Immature natural killer cell (primary cell): ENCODE measurements around the gene INPP4A. TPM values are rescaled to one million over a fixed set of nuclear protein-coding genes. Genes with fewer than 3 reads are reported as not detected.
A peak's percentile ranks its signal among the peaks of the same experiment; 100 is the strongest.

Source experiments
- DNase-seq, 3 donors: peaks; one replicate each; pipeline ENCODE4 v3.0.0; 2022; ENCODE audit warnings: mixed read lengths in 1 of 3
- H3K27ac Mint-ChIP-seq, 6 donors: one replicate each; pipeline ENCODE4 v1.8.0; 2020; ENCODE audit warnings: mixed read lengths in 6 of 6, mild to moderate bottlenecking in 5 of 6, inconsistent platforms in 4 of 6, moderate library complexity in 3 of 6
- H3K27me3 Mint-ChIP-seq, 3 donors: one replicate each; pipeline ENCODE4 v1.8.0; 2020 to 2021; ENCODE audit warnings: low read depth in 3 of 3, mild to moderate bottlenecking in 3 of 3, mixed read lengths in 3 of 3, moderate library complexity in 3 of 3, inconsistent platforms in 1 of 3
- H3K36me3 Mint-ChIP-seq, 3 donors: one replicate each; pipeline ENCODE4 v1.8.0; 2020; ENCODE audit warnings: mixed read lengths in 3 of 3, inconsistent platforms in 2 of 3, mild to moderate bottlenecking in 2 of 3
- H3K4me1 Mint-ChIP-seq, 2 donors: one replicate each; pipeline ENCODE4 v1.8.0; 2020; ENCODE audit warnings: inconsistent platforms in 2 of 2, mild to moderate bottlenecking in 2 of 2, mixed read lengths in 2 of 2, moderate library complexity in 1 of 2
- H3K4me3 Mint-ChIP-seq, 5 donors: one replicate each; pipeline ENCODE4 v1.8.0; 2020; ENCODE audit warnings: mild to moderate bottlenecking in 5 of 5, mixed read lengths in 5 of 5, inconsistent platforms in 3 of 5, moderate library complexity in 3 of 5
- H3K9me3 Mint-ChIP-seq, 6 donors: one replicate each; pipeline ENCODE4 v1.8.0; 2020; ENCODE audit warnings: mild to moderate bottlenecking in 6 of 6, mixed read lengths in 6 of 6, inconsistent platforms in 4 of 6, moderate library complexity in 3 of 6
- polyA plus RNA-seq, 3 donors: library from polyadenylated mRNA; unstranded; fragments of 300-500 nt; fragmentation: Illumina TruSeq; gene quantifications; one replicate each; pipeline ENCODE4 v1.2.3, GENCODE V29; 2021

INPP4A gene
- polyA plus RNA-seq, 3 donors from 2014 or later, result 34.1 to 101 (median 35.0) TPM

- Mint-ChIP-seq H3K4me1 (peaks cover 70 to 89% of the 10 kb centered on the region in 2 donors), H3K27me3 (peaks cover 11 to 25% (median 21%) of the 10 kb centered on the region in 3 donors), H3K36me3 (peaks cover 10 to 28% (median 17%) of the 10 kb centered on the region in 3 donors), H3K27ac (peak within 1 kb of the TSS; percentile 87 to 97 (median 93)), H3K9me3 (no peaks in the 10 kb centered on the region), H3K4me3 (peak within 1 kb of the TSS; percentile 83 to 95 (median 88))
- peak; percentile 93 to 94 (median 93) for DNase-seq
Measured at GRCh38 chr2:98608116-98608961, 163.7 kb downstream of the INPP4A start, which contains the start of the genes COA5 and UNC50. COA5 (minus strand) TSS chr2:98608512; CDS start chr2:98608405, 107 bp downstream. UNC50 (plus strand) TSS chr2:98608589; CDS start chr2:98609760, 1,171 bp downstream.

- Mint-ChIP-seq H3K27ac (peak overlapping the region; percentile 87 to 97 (median 93)), H3K9me3 (no peaks in the 10 kb centered on the region), H3K4me3 (peak overlapping the region; percentile 83 to 95 (median 88)), H3K4me1 (peaks cover 77 to 91% of the 10 kb centered on the region in 2 donors), H3K36me3 (peaks cover 18 to 29% (median 24%) of the 10 kb centered on the region in 3 donors), H3K27me3 (peaks cover 11 to 25% (median 21%) of the 10 kb centered on the region in 3 donors)
- no peak for DNase-seq
Measured at GRCh38 chr2:98608962-98609604, 164.4 kb downstream of the INPP4A start.

GRCh38 chr2:98614024-98614739, 169.5 kb downstream of the INPP4A start:
- Mint-ChIP-seq H3K27me3 (peaks cover 5 to 21% (median 6%) of the 10 kb centered on the region in 3 donors), H3K4me1 (peaks cover 78 to 96% of the 10 kb centered on the region in 2 donors), H3K27ac (peak overlapping the region; percentile 52 to 90 (median 79)), H3K4me3 (peak overlapping the region; percentile 1 to 45 (median 37)), H3K36me3 (peaks cover 33 to 61% (median 40%) of the 10 kb centered on the region in 3 donors), H3K9me3 (no peaks in the 10 kb centered on the region)
- DNase-seq, result no peak

- peaks cover 37 to 67% (median 40%) of the 10 kb centered on the region in 3 donors for H3K36me3 Mint-ChIP-seq
- H3K27me3 Mint-ChIP-seq, result peaks cover 5 to 18% (median 5%) of the 10 kb centered on the region in 3 donors
- no peaks in the 10 kb centered on the region for H3K9me3 Mint-ChIP-seq
- H3K4me1 Mint-ChIP-seq, result peaks cover 67 to 89% of the 10 kb centered on the region in 2 donors
- DNase-seq, result peak in 2 of 3 donors; percentile 10 to 11
- H3K27ac Mint-ChIP-seq, result peak overlapping the region; percentile 47 to 90 (median 77)
- H3K4me3 Mint-ChIP-seq, result peak overlapping the region; percentile 29 to 68 (median 49)
Measured at GRCh38 chr2:98615481-98615880, 170.8 kb downstream of the INPP4A start.

- Mint-ChIP-seq H3K9me3 (no peaks in the 10 kb centered on the region), H3K4me3 (peak overlapping the region in 3 of 5 donors; percentile 31 to 51 (median 34)), H3K36me3 (peaks cover 28 to 58% (median 30%) of the 10 kb centered on the region in 3 donors), H3K27me3 (peaks cover 5 to 18% (median 5%) of the 10 kb centered on the region in 3 donors), H3K4me1 (peaks cover 65 to 85% of the 10 kb centered on the region in 2 donors), H3K27ac (peak overlapping the region; percentile 53 to 90 (median 82))
- no peak for DNase-seq
Measured at GRCh38 chr2:98617149-98617548, 172.5 kb downstream of the INPP4A start.

GRCh38 chr2:98623657-98624056, 179.0 kb downstream of the INPP4A start:
- DNase-seq, result peak in 1 of 3 donors; percentile 16
- peak overlapping the region; percentile 39 to 88 (median 76) for H3K27ac Mint-ChIP-seq
- H3K27me3 Mint-ChIP-seq, result no peaks in the 10 kb centered on the region
- no peaks in the 10 kb centered on the region for H3K9me3 Mint-ChIP-seq
- peaks cover 54 to 75% of the 10 kb centered on the region in 2 donors for H3K4me1 Mint-ChIP-seq
- H3K4me3 Mint-ChIP-seq, result peak overlapping the region in 1 of 5 donors; percentile 10
- peaks cover 20 to 52% (median 26%) of the 10 kb centered on the region in 3 donors for H3K36me3 Mint-ChIP-seq

- no peaks in the 10 kb centered on the region for H3K9me3 Mint-ChIP-seq
- H3K36me3 Mint-ChIP-seq, result peaks cover 31 to 55% (median 40%) of the 10 kb centered on the region in 3 donors
- no peak for DNase-seq
- peaks cover 77 to 91% of the 10 kb centered on the region in 2 donors for H3K4me1 Mint-ChIP-seq
- peak overlapping the region; percentile 85 to 99 (median 99) for H3K27ac Mint-ChIP-seq
- no peak overlapping the region for H3K4me3 Mint-ChIP-seq
- H3K27me3 Mint-ChIP-seq, result peaks cover 0 to 11% (median 6%) of the 10 kb centered on the region in 3 donors
Measured at GRCh38 chr2:98632351-98632750, 187.7 kb downstream of the INPP4A start.

- Mint-ChIP-seq H3K4me3 (peak overlapping the region; percentile 72 to 91 (median 83)), H3K27me3 (peaks cover 2 to 17% (median 6%) of the 10 kb centered on the region in 3 donors), H3K36me3 (peaks cover 33 to 48% (median 36%) of the 10 kb centered on the region in 3 donors), H3K9me3 (no peaks in the 10 kb centered on the region), H3K27ac (peak overlapping the region; percentile 96 to 99 (median 99)), H3K4me1 (peaks cover 76 to 91% of the 10 kb centered on the region in 2 donors)
- DNase-seq, result peak; percentile 68 to 70 (median 68)
Measured at GRCh38 chr2:98634406-98635092, 189.9 kb downstream of the INPP4A start.

- DNase-seq, result peak; percentile 84 to 85 (median 84)
- Mint-ChIP-seq H3K4me3 (peak overlapping the region; percentile 78 to 91 (median 83)), H3K4me1 (peaks cover 83 to 95% of the 10 kb centered on the region in 2 donors), H3K9me3 (no peaks in the 10 kb centered on the region), H3K27me3 (peaks cover 2 to 19% (median 10%) of the 10 kb centered on the region in 3 donors), H3K36me3 (peaks cover 26 to 43% (median 37%) of the 10 kb centered on the region in 3 donors), H3K27ac (peak overlapping the region; percentile 95 to 99 (median 98))
Measured at GRCh38 chr2:98637401-98638147, 192.9 kb downstream of the INPP4A start.

- peaks cover 47 to 69% of the 10 kb centered on the region in 2 donors for H3K4me1 Mint-ChIP-seq
- H3K27ac Mint-ChIP-seq, result peak overlapping the region; percentile 40 to 89 (median 82)
- no peak for DNase-seq
- H3K27me3 Mint-ChIP-seq, result peaks cover 0 to 6% (median 2%) of the 10 kb centered on the region in 3 donors
- no peak overlapping the region for H3K4me3 Mint-ChIP-seq
- H3K36me3 Mint-ChIP-seq, result peaks cover 23 to 46% (median 34%) of the 10 kb centered on the region in 3 donors
- H3K9me3 Mint-ChIP-seq, result no peaks in the 10 kb centered on the region
Measured at GRCh38 chr2:98643496-98644100, 198.9 kb downstream of the INPP4A start.
